ENCODE data around the gene C16orf87.

DNA sequence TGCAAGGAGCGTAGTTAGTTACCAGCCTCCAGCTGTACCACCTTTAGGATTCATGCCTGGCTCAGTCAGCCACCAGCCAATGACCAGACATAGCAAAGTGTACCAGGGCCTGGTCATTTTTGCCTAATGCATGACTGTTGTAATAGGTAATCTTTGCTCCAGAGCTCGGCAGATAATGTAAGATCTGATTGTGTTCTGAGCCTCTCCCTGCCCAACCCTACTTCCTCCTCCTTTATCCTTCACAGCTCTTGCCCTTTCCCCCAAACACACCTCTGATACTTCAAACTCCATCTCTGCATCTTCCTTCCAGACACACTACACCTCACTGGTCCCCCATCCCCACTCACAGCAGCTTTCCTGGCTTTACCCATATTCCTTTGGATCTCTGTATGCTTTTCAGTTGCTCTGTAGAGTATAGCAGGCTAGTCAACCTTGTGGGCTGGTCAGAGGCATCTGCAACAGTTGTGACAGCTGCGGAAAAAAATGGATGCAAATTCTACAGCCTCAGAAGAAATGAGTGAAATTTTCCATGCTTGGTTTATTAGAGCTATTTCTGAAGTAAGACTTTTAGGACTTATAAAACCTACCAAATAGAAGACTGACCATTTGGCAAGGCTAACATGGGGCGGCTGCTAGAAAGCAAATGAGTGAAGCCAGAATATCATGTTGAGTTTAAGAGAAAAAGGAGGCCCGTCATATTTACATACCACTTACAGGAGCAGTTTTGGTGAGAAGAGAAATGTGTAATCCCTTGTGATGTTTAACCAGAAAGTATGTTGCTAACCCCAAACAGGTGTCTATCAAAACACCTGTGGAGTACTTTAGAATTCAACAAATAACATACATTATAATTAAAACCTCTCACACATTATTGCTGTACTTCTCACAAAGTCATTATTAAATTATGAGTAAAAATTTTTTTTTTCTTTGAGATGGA, 19.9 kb upstream of the C16orf87 start:
- TF ChIP-seq CTCF (IDR thresholded peaks at IDR 0.05) (no peak), POLR2A (IDR thresholded peaks at IDR 0.05) (no peak)
